ACC112 (cell line): ENCODE data around the gene FURIN.

ENCODE experiments used
- H2AFZ ChIP-seq: fragments of 200-600 bp; sonication (generic); one replicate; pipeline ENCODE4 v1.6.0; 2017; ENCODE audit warnings: antibody characterized with exemption, low read length; ENCODE audit not compliant: unreplicated experiment
- H3K27ac ChIP-seq: fragments of 200-600 bp; sonication (generic); 2 replicates; pipeline ENCODE4 v1.5.1; 2014; ENCODE audit warnings: low read depth, mild to moderate bottlenecking, antibody characterized with exemption, low read length, moderate library complexity
- H3K27me3 ChIP-seq: fragments of 200-600 bp; sonication (generic); 2 replicates; pipeline ENCODE4 v1.6.1; 2014; ENCODE audit warnings: mild to moderate bottlenecking, antibody characterized with exemption, low read length, moderate library complexity, mixed read lengths; ENCODE audit not compliant: insufficient read depth
- H3K36me3 ChIP-seq: fragments of 200-600 bp; sonication (generic); 2 replicates; pipeline ENCODE4 v1.6.1; 2016; ENCODE audit warnings: mild to moderate bottlenecking, antibody characterized with exemption, low read length, moderate library complexity, mixed read lengths; ENCODE audit not compliant: insufficient read depth
- H3K4me1 ChIP-seq: fragments of 200-600 bp; sonication (generic); one replicate; pipeline ENCODE4 v1.6.1; 2016; ENCODE audit warnings: low read length, mixed read lengths; ENCODE audit not compliant: insufficient read depth, unreplicated experiment, control insufficient read depth
- H3K4me3 ChIP-seq: fragments of 200-600 bp; sonication (generic); 2 replicates; pipeline ENCODE4 v1.5.1; 2014; ENCODE audit warnings: mild to moderate bottlenecking, low read depth, low read length
- H3K79me2 ChIP-seq: fragments of 200-600 bp; sonication (generic); one replicate; pipeline ENCODE4 v1.6.0; 2016; ENCODE audit warnings: low read length; ENCODE audit not compliant: control insufficient read depth, unreplicated experiment, insufficient read depth

Gene FURIN

GRCh38 chr15:90829126-90829525 lies 39.3 kb upstream of the FURIN start:
- Histone ChIP-seq H2AFZ (no peak overlapping the region), H3K4me3 (no peak overlapping the region), H3K4me1 (no peaks in the 10 kb centered on the region), H3K79me2 (no peaks in the 10 kb centered on the region), H3K27me3 (no peaks in the 10 kb centered on the region), H3K27ac (no peak overlapping the region), H3K36me3 (no peaks in the 10 kb centered on the region)

DNA sequence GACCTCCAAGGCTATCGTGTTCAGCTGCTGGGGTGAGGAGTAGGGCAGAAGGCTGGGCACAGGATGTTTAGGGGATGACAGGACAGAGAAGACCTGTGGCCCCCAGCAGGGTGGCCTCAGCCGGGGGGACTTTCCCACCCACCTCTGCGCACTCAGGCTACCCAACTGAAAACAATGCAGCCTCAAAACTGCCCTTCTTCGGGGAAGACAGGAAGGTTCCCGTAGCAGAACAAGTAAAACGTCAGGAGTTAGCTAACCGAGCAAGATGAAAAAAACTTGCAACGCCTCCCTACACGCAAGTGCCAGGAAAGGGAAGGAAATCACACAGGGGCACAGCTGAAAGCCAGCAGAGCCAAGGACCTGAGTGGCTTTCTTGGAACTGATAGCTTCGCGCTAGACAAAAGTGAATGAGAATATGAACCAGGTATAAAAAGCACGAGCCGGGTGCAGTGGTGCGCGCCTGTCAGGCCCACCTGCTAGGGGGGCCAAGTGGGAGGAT lies 38.4 kb upstream of the FURIN start:
- Histone ChIP-seq H3K27ac (no peak overlapping the region), H3K27me3 (no peaks in the 10 kb centered on the region), H3K4me1 (no peaks in the 10 kb centered on the region), H2AFZ (no peak overlapping the region), H3K4me3 (no peak overlapping the region), H3K36me3 (no peaks in the 10 kb centered on the region), H3K79me2 (no peaks in the 10 kb centered on the region)

GRCh38 chr15:90834626-90835025 lies 33.8 kb upstream of the FURIN start:
- Histone ChIP-seq H3K27ac (no peak overlapping the region), H3K4me1 (peaks cover 4% of the 10 kb centered on the region), H3K4me3 (no peak overlapping the region), H3K79me2 (no peaks in the 10 kb centered on the region), H2AFZ (no peak overlapping the region), H3K36me3 (no peaks in the 10 kb centered on the region), H3K27me3 (no peaks in the 10 kb centered on the region)

GRCh38 chr15:90836296-90836871 lies 32.0 kb upstream of the FURIN start:
- peaks cover 4% of the 10 kb centered on the region for H3K4me1 ChIP-seq
- no peak overlapping the region for H3K27ac ChIP-seq
- no peak overlapping the region for H2AFZ ChIP-seq
- no peaks in the 10 kb centered on the region for H3K79me2 ChIP-seq
- no peaks in the 10 kb centered on the region for H3K27me3 ChIP-seq
- H3K36me3 ChIP-seq = no peaks in the 10 kb centered on the region
- no peak overlapping the region for H3K4me3 ChIP-seq

DNA sequence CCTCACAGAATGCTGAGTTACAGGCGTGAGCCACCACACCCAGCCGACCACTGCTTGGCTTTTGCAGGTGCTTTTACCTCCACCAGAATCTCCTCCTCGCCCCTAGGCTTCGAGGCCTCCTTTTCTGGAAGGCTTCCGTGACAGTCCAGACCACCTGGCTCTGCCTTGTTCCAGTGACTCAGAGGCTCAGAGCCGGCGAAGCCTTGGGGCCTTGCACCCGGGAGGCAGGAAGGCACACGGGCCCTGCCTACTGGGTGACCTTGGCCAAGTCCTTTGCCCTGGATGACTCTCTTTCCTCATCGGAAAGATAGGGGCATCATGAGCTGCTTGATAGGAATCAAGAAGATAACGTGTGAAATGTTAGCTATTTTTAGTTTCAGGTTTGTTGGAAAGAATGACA lies 31.3 kb upstream of the FURIN start:
- Histone ChIP-seq H3K79me2 (no peaks in the 10 kb centered on the region), H3K27me3 (no peaks in the 10 kb centered on the region), H2AFZ (no peak overlapping the region), H3K27ac (no peak overlapping the region), H3K36me3 (no peaks in the 10 kb centered on the region), H3K4me1 (peaks cover 4% of the 10 kb centered on the region), H3K4me3 (no peak overlapping the region)

GRCh38 chr15:90838139-90838538 lies 30.2 kb upstream of the FURIN start:
- H3K27me3 ChIP-seq = no peaks in the 10 kb centered on the region
- H3K27ac ChIP-seq = no peak overlapping the region
- no peaks in the 10 kb centered on the region for H3K79me2 ChIP-seq
- no peaks in the 10 kb centered on the region for H3K36me3 ChIP-seq
- peaks cover 4% of the 10 kb centered on the region for H3K4me1 ChIP-seq
- no peak overlapping the region for H2AFZ ChIP-seq
- no peak overlapping the region for H3K4me3 ChIP-seq

- no peak overlapping the region for H2AFZ ChIP-seq
- H3K27ac ChIP-seq = no peak overlapping the region
- H3K36me3 ChIP-seq = no peaks in the 10 kb centered on the region
- peaks cover 4% of the 10 kb centered on the region for H3K4me1 ChIP-seq
- no peak overlapping the region for H3K4me3 ChIP-seq
- H3K79me2 ChIP-seq = no peaks in the 10 kb centered on the region
- no peaks in the 10 kb centered on the region for H3K27me3 ChIP-seq
Observed at GRCh38 chr15:90838544-90838943, 29.8 kb upstream of the FURIN start.

DNA sequence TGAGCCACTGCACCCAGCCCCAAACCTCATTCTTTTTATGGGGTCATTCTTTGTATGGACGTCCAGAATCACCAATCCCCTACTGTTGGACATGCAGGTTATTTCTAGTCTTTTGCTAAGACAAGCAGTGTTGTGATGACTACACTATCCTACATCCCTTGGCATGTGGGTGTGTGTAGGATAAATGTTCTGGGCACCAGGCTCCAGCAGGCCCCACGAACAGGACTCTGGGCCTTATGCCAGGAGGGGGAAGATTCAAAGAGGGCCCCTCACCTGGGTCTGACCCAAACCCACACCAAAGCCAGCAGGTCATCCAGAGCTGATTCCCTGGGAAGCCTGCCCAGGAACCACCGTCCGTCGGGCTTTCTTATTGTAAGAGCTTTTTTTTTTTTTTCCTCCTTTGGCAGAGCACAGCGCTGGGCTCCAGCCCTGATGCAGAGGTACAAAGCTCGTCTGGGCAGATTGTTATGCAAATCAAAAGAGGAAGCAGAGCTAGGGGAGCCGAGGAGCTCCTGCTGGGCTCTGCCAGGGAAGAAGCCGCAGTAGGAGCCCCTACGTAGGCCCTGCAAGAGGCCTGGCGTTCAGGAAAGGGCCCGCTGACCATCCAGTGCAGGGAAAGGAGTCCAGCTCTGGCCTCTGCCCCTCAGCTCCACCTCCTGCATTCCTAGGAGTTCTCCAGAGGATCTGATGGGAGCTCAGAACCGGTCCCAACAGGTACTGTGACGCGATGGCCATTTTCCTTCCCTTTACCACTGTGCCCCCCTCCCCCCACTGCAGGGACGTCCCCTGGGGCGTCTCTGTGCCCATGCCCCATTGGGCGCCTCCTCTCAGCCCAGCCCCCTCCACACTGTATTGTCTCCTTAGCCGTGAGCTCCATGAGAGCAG lies 29.0 kb upstream of the FURIN start:
- Histone ChIP-seq H3K36me3 (no peaks in the 10 kb centered on the region), H3K27ac (no peak overlapping the region), H3K4me1 (peaks cover 4% of the 10 kb centered on the region), H3K27me3 (no peaks in the 10 kb centered on the region), H3K79me2 (no peaks in the 10 kb centered on the region), H2AFZ (no peak overlapping the region), H3K4me3 (no peak overlapping the region)

- Histone ChIP-seq H3K27me3 (no peaks in the 10 kb centered on the region), H2AFZ (no peak overlapping the region), H3K79me2 (no peaks in the 10 kb centered on the region), H3K27ac (no peak overlapping the region), H3K4me3 (no peak overlapping the region), H3K36me3 (no peaks in the 10 kb centered on the region), H3K4me1 (peaks cover 10% of the 10 kb centered on the region)
Observed at GRCh38 chr15:90840157-90840855, 28.1 kb upstream of the FURIN start.

- Histone ChIP-seq H3K27ac (no peak overlapping the region), H3K36me3 (no peaks in the 10 kb centered on the region), H2AFZ (no peak overlapping the region), H3K79me2 (no peaks in the 10 kb centered on the region), H3K4me1 (peaks cover 15% of the 10 kb centered on the region), H3K27me3 (no peaks in the 10 kb centered on the region), H3K4me3 (no peak overlapping the region)
Observed at GRCh38 chr15:90840954-90841353, 27.4 kb upstream of the FURIN start.
